Prostate gland (tissue), 2 donors: ENCODE results near the gene CALML3.

ENCODE experiments used
- CTCF ChIP-seq, 4 experiments: fragments of 200-600 bp in 2 of 4; fragments of 450-650 bp in 2 of 4; sonication (generic) in 2 of 4; IDR thresholded peaks; 1 replicate in 3 of 4; 2 replicates in 1 of 4; pipeline ENCODE4 v1.5.1; 2016 to 2019; ENCODE audit warnings: antibody characterized with exemption in 4 of 4, mild to moderate bottlenecking in 2 of 4, moderate library complexity in 2 of 4
- POLR2A ChIP-seq: fragments of 450-650 bp; IDR thresholded peaks from one replicate; pipeline ENCODE4 v1.6.1; 2016; ENCODE audit warnings: antibody characterized with exemption, mild to moderate bottlenecking
- POLR2AphosphoS5 ChIP-seq: sonication (generic); formaldehyde crosslinking; IDR thresholded peaks from one replicate; pipeline ENCODE4 v1.6.1; 2017; ENCODE audit warnings: antibody characterized with exemption

GRCh38 chr10:5502061-5502521, 22.7 kb upstream of the CALML3 start:
- TF ChIP-seq CTCF (IDR thresholded peaks at IDR 0.05) (no peak), POLR2AphosphoS5 (no peak), POLR2A (no peak)
